Stromal cell of bone marrow (primary cell): ENCODE results near the gene KRTAP29-1.
A peak's percentile ranks its signal among the peaks of the same experiment; 100 is the strongest.
"Not testable (repeated sequence)": the region's sequence is repeated elsewhere in the genome, so short reads cannot be mapped to it uniquely, and the experiment has no call there.

Experiments used
- DNase-seq: peaks from one replicate; pipeline ENCODE4 v3.0.0-alpha.2; 2012; ENCODE audit warnings: low read depth

Gene KRTAP29-1

GRCh38 chr17:41298458-41299135, 4.1 kb downstream of the KRTAP29-1 start:
- no peak for DNase-seq

GRCh38 chr17:41296846-41297245, 5.8 kb downstream of the KRTAP29-1 start:
- DNase-seq: no peak

GRCh38 chr17:41294016-41294415, 8.6 kb downstream of the KRTAP29-1 start:
- no peak for DNase-seq

- no peak for DNase-seq
These were observed 15.6 kb downstream of the KRTAP29-1 start for GRCh38 chr17:41287050-41287449.

GRCh38 chr17:41284546-41284945, 18.1 kb downstream of the KRTAP29-1 start:
- DNase-seq: no peak

GRCh38 chr17:41284043-41284442, 18.6 kb downstream of the KRTAP29-1 start:
- DNase-seq: no peak

GRCh38 chr17:41278176-41278955, 24.3 kb downstream of the KRTAP29-1 start:
- DNase-seq: no peak

GRCh38 chr17:41275648-41276190, 26.9 kb downstream of the KRTAP29-1 start, which contains the start of gene KRTAP9-7:
TSS of gene KRTAP9-7 (plus strand) at chr17:41275698. CDS start at chr17:41275698, 0 bp downstream.
- not testable (repeated sequence) for DNase-seq

GRCh38 chr17:41271858-41272257, 30.8 kb downstream of the KRTAP29-1 start:
- DNase-seq: no peak

- not testable (repeated sequence) for DNase-seq
These were observed 31.3 kb downstream of the KRTAP29-1 start for GRCh38 chr17:41271323-41271722.

- DNase-seq: no peak
These were observed 34.9 kb downstream of the KRTAP29-1 start for GRCh38 chr17:41267711-41268110.

- no peak for DNase-seq
These were observed 37.6 kb downstream of the KRTAP29-1 start, which contains the start of gene KRTAP9-6 for GRCh38 chr17:41265078-41265477. TSS of gene KRTAP9-6 (plus strand) at chr17:41265378. CDS start at chr17:41265378, 0 bp downstream.

GRCh38 chr17:41264599-41264998, 38.1 kb downstream of the KRTAP29-1 start:
- no peak for DNase-seq

GRCh38 chr17:41263212-41263611, 39.4 kb downstream of the KRTAP29-1 start:
- no peak for DNase-seq

GRCh38 chr17:41258406-41258805, 44.2 kb downstream of the KRTAP29-1 start:
- DNase-seq: no peak

GRCh38 chr17:41256291-41256685, 46.4 kb downstream of the KRTAP29-1 start:
- DNase-seq: no peak

- not testable (repeated sequence) for DNase-seq
These were observed 47.0 kb downstream of the KRTAP29-1 start, which contains the start of gene KRTAP9-9 for GRCh38 chr17:41255381-41256290. TSS of gene KRTAP9-9 (plus strand) at chr17:41255384.

GRCh38 chr17:41254861-41255260, 47.8 kb downstream of the KRTAP29-1 start:
- peak; percentile 2 for DNase-seq
